Measurements from ENCODE around the gene ARHGDIB. TPM values are rescaled to one million over a fixed set of nuclear protein-coding genes. Genes with fewer than 3 reads are reported as not detected.
A peak's percentile ranks its signal among the peaks of the same experiment; 100 is the strongest.

ARHGDIB gene
- total RNA-seq, 1 experiment from 2014 or later: 16.8 TPM

DNA sequence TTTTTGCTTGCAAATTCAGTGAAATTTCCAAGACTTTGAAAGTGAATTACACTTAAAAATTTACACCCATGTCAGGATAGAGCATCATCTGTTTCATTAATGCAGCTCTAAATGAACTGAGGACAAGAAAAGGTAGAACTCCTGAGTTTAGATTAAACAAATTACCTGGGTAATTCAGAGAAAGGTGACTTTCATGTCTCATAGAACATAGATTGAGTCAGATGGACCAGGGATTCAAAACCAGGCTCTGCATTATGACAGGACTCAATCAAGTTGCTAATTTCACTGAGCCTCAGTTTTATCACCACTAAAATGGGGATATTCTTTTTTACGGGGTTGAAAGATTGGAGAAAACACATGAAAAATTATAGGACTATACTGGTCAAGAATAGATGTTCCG lies 4.5 kb downstream of the ARHGDIB start:
- DNase-seq (ENCODE audit: low read depth): no peak

DNA sequence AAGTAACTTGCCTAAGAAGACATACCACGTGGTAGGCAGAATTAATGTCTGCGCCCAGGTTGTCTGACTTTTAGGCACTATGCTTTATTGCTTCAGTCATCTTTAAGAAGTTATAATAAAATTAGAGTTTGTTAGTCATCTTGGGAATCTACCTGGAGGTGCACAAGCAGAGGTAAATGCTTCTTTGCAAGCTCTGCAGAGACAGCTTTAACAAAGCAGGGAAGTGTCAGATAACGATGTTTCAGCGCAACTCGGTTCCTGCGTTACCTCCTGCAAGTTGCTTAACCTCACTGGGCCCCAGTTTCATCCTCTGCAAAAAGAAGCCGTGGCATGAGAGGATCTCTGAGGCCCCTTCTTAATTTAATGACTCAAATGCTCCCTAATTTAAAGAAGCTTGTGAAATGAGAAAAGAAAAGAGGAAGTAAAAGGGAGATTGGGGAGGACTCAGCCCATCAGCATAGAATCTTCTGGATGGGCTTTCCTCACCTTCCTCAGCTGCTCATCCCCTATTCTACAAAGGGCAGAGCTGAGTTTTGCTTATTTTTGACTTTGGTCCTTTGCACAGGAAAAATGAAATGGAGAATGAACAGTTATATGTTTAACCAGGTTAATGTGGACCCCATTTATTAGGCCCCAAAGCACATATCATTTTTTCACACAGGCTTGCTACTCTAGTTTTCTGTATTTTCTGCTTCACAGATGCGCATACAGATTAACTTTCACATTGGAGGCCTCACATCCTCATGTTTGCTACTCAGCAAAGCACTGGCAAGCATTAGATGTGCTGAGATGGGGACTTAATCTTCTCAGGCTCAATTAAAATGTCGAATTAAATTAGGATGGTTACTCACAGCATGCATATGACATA lies 5.1 kb downstream of the ARHGDIB start:
- no peak for DNase-seq (ENCODE audit: low read depth)

DNA sequence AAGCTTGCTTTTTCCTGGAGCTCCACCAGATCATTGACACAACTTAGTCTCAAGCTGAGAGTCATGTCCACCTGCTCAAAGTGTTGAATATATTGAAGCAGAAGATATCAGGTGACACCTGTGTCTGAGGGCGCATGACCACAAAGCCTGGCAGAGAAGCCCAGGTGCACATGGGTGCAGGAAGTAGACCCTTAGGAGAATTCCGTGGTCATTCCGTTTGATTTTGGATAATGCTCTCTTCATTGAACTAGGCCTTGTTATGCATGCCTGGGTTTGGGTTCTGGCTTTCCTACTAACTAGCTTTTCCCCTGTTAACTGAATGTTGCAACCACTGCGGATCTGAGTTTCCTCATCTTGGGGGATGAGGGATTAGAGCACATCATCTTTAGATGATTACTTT lies 7.1 kb downstream of the ARHGDIB start:
- DNase-seq (ENCODE audit: low read depth): no peak

DNA sequence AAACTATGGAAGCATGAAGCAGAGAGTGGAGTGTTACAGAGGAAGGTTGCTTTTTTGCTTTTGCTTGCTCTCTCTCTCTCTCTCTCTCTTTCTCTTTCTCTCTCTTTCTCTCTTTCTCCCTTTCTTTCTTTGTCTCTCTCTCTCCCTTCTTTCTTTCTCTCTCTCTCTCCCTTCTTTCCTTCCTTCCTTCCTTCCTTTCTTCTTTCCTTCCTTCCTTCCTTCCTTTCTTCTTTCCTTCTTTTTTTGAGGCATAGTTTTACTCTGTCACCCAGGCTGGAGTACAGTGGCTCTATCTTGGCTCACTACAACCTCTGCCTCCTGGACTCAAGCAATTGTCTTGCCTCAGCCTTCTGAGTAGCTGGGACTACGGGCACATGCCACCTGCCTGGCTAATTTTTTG lies 7.6 kb downstream of the ARHGDIB start:
- DNase-seq (ENCODE audit: low read depth): no peak

DNA sequence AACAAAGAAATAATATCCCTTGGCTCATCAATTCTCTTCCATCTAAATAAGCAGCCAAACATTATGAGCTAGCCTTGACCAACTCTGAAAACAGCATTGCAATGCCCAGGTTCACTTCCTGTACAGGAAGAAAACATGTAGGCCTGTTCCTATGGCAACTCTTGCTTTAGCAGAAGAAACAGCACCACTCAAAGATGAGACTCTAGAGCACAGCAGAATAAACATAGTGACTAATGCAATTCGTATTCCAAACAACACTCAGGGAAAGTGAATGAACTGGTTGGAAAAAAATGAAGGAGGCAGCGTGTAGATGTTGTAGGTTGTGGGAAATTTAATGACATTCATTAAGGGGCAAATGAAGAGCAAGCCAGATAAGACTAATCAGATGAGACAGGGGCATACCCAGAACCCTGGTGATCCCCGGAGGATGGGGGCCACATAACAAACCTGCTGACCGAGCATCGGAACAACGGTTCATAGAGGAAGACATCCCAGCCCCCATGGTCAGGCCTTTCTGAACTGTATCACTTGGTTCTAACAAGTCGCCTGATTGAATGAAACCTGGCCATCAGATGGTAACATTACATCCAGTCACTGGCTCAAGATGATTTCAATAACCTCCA lies 9.0 kb downstream of the ARHGDIB start:
- peak; percentile 95 for DNase-seq (ENCODE audit: low read depth)

DNA sequence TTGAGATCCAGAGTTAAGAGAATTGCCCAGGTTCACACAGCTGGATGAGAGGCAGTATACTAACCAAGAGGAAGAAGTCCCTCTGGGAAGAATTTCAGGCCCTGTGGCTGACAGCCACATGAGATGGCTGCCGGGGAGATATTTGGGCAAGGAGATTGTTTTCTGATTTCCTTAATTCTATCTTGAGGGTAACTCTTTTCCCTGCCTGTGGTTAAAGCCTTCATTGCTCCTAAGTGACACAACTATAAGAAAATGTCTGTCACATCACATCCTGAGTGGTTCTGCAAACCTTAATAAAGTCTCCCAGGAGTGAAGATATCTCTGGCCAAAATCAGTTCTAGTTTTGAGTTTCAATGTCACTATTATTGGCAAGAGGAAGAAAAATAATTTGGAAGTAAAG lies 9.6 kb downstream of the ARHGDIB start:
- no peak for DNase-seq (ENCODE audit: low read depth)

DNA sequence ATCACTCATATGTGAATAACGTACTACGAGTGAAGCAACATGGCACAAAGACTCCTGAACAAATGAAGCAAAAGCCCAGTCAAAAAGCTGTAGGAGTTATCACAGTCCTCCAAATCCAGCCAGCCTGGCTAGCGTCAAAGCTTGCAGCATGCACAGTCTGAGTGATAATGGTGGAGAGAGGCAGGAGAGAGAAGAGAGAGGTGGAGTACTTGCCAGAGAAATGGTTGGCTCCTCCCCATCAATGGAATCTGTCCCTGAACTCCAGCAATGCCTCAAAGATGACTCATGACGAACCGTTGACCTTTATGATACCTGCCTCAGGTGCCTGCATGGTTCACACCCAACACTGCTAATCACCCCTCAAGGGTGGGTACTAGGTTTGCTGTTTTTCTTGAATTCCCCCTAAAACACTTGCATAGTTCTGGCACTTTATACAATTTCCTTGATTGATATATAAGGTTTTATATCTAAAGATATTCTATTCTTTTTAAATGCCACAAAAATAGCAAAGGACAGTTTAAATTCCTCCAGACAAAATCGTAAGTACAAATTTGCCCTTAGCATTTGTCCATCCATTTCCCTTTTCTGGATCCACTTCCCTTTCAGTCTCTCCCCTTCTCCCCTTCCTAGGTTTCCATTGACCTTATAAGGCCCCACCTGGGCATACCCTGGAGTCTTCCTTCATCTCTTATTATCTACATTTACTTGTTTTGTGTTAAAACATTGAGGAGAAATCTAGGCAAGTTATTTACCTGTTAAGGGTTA lies 10.2 kb downstream of the ARHGDIB start:
- DNase-seq (ENCODE audit: low read depth): no peak

DNA sequence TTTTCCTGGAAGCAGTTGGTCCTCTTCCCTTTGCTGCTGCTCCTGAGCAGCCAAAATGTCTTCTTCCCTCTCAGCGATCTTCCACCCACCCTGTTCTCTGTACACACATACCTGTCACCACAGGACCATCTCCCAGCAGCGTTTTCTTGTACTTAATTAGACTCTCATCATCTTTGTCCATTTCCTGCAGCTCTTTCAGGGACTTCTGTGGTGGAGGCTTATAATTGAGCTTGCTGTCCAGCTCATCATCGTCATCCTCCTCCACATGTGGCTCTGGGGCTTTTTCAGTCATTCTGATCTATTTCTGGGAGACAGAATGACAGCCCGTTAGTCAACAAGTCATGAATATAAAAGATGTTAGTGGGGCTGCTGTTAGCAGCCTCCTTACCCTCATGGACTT lies 11.0 kb downstream of the ARHGDIB start:
- no peak for DNase-seq (ENCODE audit: low read depth)

DNA sequence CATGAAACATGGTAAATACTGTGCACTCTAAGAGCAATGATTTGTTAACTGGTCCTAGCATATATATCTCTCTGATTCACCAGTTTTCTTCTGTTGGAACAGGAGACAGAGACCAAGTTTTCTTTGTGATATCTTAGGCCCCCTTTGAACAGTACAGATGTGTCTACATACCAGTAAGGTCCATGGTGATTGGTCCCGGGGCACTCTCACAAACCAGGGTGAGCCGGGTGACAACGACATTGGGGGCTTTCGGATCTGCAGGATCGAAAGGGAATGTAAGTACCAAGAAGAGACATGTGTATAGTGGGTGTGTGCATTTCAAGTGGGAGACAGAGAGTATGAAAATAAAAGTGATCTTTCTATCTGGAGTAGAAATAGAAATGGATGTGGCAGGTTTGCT lies 11.8 kb downstream of the ARHGDIB start:
- DNase-seq (ENCODE audit: low read depth): no peak

DNA sequence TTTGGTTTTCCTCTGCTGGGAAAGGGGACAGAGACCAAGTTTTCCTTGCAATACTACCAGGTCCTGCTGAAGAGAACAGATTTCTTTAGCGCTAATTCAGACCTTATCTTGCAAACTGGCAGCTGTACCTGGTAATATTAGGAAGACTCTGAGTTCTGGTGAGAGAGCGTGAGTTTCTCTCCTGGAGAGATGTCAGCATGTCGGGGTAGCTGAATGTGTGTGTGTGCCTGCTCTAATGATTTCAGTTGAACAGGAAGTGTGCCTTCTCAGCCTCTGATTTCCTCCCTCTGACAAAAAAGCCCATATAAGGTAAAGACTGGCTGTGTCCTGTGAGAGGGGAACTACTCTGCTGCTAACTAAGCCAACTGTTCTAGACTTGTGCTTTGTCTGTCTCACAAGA lies 12.7 kb downstream of the ARHGDIB start:
- DNase-seq (ENCODE audit: low read depth): peak; percentile 88

DNA sequence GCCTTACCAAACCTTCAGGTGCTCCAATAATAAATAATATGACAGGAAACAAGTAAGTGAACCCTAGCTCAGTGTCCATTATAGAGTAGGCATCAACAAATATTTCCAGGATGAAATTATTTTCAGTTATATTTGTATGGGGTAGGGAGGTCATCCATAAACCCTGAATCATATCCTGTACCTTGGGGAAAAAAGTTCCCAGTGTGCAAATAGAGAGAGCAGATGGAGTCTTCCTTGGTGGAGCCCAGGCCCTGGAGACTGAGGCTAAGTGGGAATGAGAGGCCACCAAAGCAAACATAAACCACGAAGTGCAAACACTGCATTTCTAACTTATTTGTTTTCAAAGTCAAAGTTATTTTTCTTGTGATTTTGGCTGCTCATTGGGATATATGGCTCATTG lies 14.5 kb downstream of the ARHGDIB start:
- DNase-seq (ENCODE audit: low read depth): peak; percentile 36

DNA sequence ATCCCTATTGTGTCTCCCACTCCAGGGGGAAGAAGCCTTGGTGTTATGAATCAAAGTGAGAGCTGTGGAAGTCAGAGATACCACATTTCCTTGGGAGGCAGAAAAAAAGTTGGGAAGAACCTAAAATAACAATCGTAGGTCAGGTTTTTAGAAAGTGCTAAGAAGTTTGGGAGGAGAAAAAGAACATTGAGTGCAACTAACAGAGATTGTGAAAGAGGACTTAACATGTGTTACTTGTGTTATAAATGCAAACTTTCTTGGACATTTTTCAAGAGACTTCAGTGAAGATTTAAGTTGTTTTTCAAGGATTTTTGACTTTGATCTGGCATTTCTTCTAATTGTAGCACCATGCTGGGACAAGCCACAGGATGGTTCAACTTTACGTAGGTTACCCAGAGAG lies 15.2 kb downstream of the ARHGDIB start:
- peak; percentile 28 for DNase-seq (ENCODE audit: low read depth)

DNA sequence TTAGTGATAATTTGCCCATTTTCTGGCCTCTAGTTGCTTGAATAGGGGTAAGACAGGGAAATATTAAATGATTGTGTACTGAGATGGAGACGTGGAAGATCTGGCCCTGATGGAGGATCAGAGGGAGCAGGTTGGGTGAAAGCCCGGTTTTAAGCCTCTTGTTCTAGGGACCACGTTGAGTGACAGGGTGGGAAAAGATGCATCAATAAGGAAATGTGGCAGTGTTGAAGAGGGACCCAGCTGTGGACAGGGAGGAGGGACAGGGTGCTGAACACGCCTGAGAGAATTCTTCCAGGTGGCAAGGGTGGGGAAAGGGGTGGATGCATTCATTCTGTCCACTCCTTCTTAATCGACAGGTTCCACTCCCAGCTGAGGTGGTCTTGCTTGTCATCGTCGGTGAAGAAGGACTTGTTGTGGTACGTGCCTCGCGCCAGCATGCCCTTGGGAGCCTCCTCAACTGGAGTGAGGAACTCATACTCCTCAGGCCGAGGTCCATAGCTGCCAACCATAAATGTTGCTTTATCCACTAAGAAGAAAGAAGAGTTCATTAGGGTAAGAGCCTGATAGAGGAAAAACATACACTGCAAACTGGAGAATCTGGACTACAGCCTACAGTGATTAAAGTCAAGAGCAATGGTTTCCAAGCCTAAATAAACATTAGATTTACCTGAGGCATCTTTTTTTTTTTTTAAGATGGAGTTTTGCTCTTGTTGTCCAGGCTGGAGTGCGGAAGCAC lies 19.0 kb downstream of the ARHGDIB start:
- DNase-seq (ENCODE audit: low read depth): no peak

DNA sequence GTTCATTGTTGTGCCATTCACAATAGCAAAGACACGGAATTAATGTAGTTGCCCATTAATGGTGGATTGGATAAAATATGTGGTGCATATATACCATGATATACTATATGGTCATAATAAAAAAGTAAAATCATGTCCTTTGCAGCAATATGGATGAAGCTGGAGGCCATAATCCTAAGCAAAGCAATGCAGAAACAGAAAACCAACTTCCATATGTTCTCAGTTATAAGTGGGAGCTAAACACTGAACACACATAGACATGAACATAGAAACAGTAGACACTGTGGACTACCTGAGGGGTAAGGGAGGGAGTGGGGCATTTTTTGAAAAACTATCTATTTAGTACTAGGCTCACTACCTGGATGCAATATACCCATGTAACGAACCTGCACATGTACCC lies 20.0 kb downstream of the ARHGDIB start:
- no peak for DNase-seq (ENCODE audit: low read depth)

DNA sequence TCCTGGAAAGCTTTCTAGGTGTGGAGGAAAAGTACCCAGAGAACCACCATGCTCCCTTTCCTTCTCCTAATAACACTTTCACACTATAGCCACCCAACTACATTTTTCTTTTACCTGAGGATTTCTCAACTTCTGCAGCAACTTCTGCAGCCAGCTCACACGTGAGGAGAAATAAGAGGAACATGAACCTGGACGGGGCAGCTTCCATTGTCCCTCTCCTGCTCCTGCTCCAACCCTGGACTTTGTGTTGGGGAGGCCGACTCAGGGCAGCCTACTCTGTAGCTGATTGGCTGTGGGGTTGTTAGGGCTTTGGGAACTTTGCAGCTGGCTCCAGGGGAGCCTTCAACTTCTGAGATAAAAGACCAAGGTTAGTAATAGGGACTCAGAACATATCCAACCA lies 23.1 kb downstream of the ARHGDIB start, which contains the start of gene ERP27:
TSS of gene ERP27 (minus strand) at position 237 of the 400 bp plus-strand sequence. CDS start at position 208, 29 bp downstream.
- DNase-seq (ENCODE audit: low read depth): no peak

DNA sequence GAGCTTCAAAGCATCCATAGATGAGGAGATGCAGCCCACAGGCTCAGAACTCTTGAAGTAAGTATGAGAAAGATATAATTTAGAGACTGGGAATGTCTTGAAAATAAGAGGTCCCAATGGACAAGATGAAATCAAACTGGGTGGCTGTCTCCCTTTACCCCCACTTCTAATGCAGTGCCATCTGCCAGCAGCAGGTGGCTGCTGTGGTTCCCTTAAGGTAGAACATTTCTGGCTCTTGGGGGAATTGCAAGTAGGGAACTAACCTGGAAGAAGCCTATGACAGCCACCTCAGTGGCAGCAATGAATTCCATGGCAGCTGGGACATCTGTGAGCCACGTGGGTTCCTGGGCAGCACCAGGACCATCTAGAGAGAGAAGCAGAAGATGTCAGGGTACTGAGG lies 23.7 kb downstream of the ARHGDIB start:
- no peak for DNase-seq (ENCODE audit: low read depth)

DNA sequence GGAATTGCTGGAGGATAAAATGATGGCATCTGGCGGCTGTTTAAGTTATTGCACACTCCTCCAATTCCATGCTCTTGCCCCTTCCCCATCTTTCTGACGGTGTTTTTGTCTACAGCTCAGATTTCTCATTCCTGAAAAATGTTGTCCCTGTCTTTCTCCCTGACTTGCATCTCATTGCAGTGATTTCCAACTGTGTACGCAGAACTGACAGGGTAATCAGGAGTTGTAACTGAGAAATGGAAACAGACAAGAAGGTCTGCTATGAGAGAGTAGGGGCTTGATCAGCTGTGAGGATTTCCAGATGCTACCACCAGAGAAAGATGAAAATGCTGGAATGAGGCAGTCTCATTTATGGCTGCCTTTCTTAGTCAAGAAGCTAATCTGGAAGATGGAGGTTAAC lies 24.4 kb downstream of the ARHGDIB start:
- no peak for DNase-seq (ENCODE audit: low read depth)

DNA sequence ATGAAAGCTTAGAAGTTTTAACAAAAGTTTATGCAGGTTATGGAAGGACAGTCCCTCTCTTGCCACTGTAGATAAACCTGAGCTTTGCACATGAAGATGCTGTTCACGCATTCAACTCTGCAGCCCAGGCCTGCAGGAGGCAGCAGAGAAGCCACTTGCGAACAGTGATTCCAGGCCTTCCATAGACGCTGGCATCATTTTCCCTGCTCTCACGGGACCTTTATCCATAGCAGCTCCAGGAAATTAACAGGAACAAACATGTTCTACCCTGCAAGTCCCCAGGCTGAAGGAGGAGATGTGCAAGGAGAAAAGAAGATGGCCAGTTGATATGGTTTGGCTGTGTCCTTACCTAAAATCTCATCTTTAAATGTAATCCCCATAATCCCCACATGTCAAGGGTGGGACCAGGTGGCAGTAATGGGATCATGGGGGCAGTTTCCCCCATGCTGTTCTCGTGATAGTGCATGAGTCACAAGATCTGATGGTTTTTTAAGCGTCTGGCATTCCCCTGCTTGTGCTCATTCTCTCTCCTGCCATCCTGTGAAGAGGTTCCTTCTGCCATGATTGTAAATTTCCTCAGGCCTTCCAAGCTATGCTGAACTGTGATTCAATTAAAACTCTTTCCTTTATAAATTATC lies 25.1 kb downstream of the ARHGDIB start:
- peak; percentile 19 for DNase-seq (ENCODE audit: low read depth)

DNA sequence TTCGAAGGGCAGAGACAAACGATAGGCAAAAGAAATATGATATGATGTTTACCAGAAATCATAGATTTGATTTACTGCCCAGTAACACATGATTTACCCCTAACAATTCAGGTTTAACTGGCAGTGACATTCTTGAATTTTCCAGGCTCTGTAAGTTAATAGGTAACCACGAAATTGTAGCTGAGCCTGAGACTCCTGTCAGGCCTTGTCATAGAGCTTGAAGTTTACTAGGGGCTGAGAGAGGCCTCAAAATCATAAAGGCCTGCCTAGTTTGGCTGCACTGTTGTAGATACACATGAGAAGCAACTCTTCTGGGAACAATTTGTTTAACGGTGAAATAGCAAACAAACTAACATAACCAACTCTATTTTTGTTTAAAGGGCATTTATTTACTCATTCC lies 26.4 kb downstream of the ARHGDIB start:
- no peak for DNase-seq (ENCODE audit: low read depth)

DNA sequence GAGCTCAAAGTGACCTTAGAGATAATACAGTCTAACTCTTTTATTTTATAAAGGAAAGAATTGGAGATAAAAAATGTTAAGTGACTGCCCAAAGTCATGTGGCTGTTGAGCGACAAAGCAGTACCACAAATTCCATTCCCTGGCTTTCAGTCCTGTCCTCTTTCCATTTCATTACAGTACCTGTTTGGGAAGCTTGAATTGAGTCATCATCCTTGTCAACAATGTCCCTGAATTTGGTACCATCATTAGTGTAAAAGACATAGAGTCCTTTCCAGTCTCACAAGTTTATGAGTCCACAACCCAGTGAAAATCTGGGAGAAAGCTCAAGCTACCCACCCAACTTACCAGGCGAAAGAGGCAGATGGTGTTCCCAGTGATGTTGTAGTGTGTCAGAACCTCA lies 26.9 kb downstream of the ARHGDIB start:
- no peak for DNase-seq (ENCODE audit: low read depth)

All from LHCN-M2 (cell line).